HepG2 (cell line): ENCODE data around the gene UPK1A. TPM values are rescaled to one million over a fixed set of nuclear protein-coding genes. Genes with fewer than 3 reads are reported as not detected.

Experiments used
- EHMT2 ChIP-seq: fragments of 200-600 bp; sonication (generic); IDR thresholded peaks from 2 replicates; pipeline ENCODE4 v1.7.0; 2017; ENCODE audit warnings: antibody characterized with exemption, low read depth, low read length, borderline replicate concordance
- ETV5 ChIP-seq: IDR thresholded peaks from 2 replicates; pipeline ENCODE4 v1.6.1; 2018; ENCODE audit warnings: missing biosample characterization, missing genetic modification reagents, inconsistent platforms, borderline replicate concordance
- HCFC1 ChIP-seq: fragments of 150-350 bp; IDR thresholded peaks from 2 replicates; pipeline ENCODE4 v1.6.1; 2014; ENCODE audit warnings: low read depth, low read length
- HOXD1 ChIP-seq: sonication (generic); formaldehyde crosslinking; IDR thresholded peaks from 2 replicates; pipeline ENCODE4 v1.5.0; 2020; ENCODE audit warnings: missing genetic modification reagents
- IRF2 ChIP-seq: IDR thresholded peaks from 2 replicates; pipeline ENCODE4 v1.6.1; 2018; ENCODE audit warnings: missing genetic modification reagents, missing compliant biosample characterization
- NFYB ChIP-seq: sonication (generic); formaldehyde crosslinking; IDR thresholded peaks from 2 replicates; pipeline ENCODE4 v1.4.0; 2020; ENCODE audit warnings: missing genetic modification reagents
- NR2C2 ChIP-seq: sonication (generic); formaldehyde crosslinking; IDR thresholded peaks from 2 replicates; pipeline ENCODE4 v1.4.0; 2020; ENCODE audit warnings: missing genetic modification reagents, mild to moderate bottlenecking, moderate library complexity, borderline replicate concordance
- PAX8 ChIP-seq: sonication (generic); formaldehyde crosslinking; IDR thresholded peaks from 2 replicates; pipeline ENCODE4 v1.8.0; 2022; ENCODE audit warnings: mild to moderate bottlenecking, missing genetic modification reagents, borderline replicate concordance
- SAP130 ChIP-seq: IDR thresholded peaks from 2 replicates; pipeline ENCODE4 v1.6.1; 2016; ENCODE audit warnings: low read depth
- SKI ChIP-seq: fragments of 450-650 bp; IDR thresholded peaks from one replicate; pipeline ENCODE4 v1.6.1; 2018; ENCODE audit warnings: mild to moderate bottlenecking; ENCODE audit not compliant: partially characterized antibody
- SP1 ChIP-seq, 2 experiments: fragments of 450-650 bp in 1 of 2; sonication (generic) in 1 of 2; formaldehyde crosslinking in 1 of 2; IDR thresholded peaks; 2 replicates each; pipeline versions ENCODE4 v1.4.0 to v1.6.1; 2016 to 2020; ENCODE audit warnings: missing genetic modification reagents in 1 of 2
- YY1 ChIP-seq: IDR thresholded peaks from 2 replicates; pipeline ENCODE4 v1.6.1; 2011; ENCODE audit warnings: low read length, low read depth, moderate library complexity, mild to moderate bottlenecking; ENCODE audit not compliant: insufficient read depth, insufficient replicate concordance
- ZBTB42 ChIP-seq: sonication (generic); formaldehyde crosslinking; IDR thresholded peaks from 2 replicates; pipeline ENCODE4 v1.5.0; 2020; ENCODE audit warnings: mild to moderate bottlenecking, missing genetic modification reagents
- ZFY ChIP-seq: sonication (generic); formaldehyde crosslinking; IDR thresholded peaks from 2 replicates; pipeline ENCODE4 v1.4.0; 2020; ENCODE audit warnings: missing genetic modification reagents
- ZNF335 ChIP-seq: sonication (generic); formaldehyde crosslinking; IDR thresholded peaks from 2 replicates; pipeline ENCODE4 v1.4.0; 2020; ENCODE audit warnings: missing genetic modification reagents
- ZNF841 ChIP-seq: sonication (generic); formaldehyde crosslinking; IDR thresholded peaks from 2 replicates; pipeline ENCODE4 v1.8.1; 2023; ENCODE audit warnings: missing genetic modification reagents, borderline replicate concordance
- ZNF878 ChIP-seq: sonication (generic); formaldehyde crosslinking; IDR thresholded peaks from 2 replicates; pipeline ENCODE4 v1.8.1; 2023; ENCODE audit warnings: mild to moderate bottlenecking, missing genetic modification reagents, moderate library complexity
- polyA plus RNA-seq, 8 experiments: library from polyadenylated mRNA; depleted of rRNA in 3 of 8; stranded (reverse) in 7 of 8; unstranded in 1 of 8; fragments of >200 nt; fragmentation: Illumina TruSeq in 4 of 8; extraction: Trizol in 4 of 8; gene quantifications; 2 replicates each; pipeline versions ENCODE4 v1.2.1 to v1.2.3, GENCODE V29; 2011 to 2016; ENCODE audit warnings: low read depth in 4 of 8, missing spikeins in 1 of 8, mixed read lengths in 1 of 8; ENCODE audit not compliant: insufficient read depth in 1 of 8
- total RNA-seq, 5 experiments: library from RNA; depleted of rRNA; stranded (reverse); fragments of >200 nt; fragmentation: Illumina TruSeq; extraction: Trizol; gene quantifications; 2 replicates each; pipeline ENCODE4 v1.2.3, GENCODE V29; 2016; ENCODE audit warnings: low read depth in 1 of 5
- TF ChIP-seq, protein P1 (sequence below): sonication (generic); formaldehyde crosslinking; IDR thresholded peaks from 2 replicates; pipeline ENCODE4 v1.8.0; 2022; ENCODE audit warnings: low read depth, missing genetic modification reagents
- TF ChIP-seq, protein P2 (sequence below): IDR thresholded peaks from 2 replicates; pipeline ENCODE4 v1.6.1; 2016; ENCODE audit warnings: missing compliant biosample characterization, missing genetic modification reagents, borderline replicate concordance
- TF ChIP-seq, protein P3 (sequence below): conservative IDR thresholded peaks from 2 replicates; pipeline ENCODE4 v1.6.1; 2018; ENCODE audit warnings: missing genetic modification reagents
- TF ChIP-seq, protein P4 (sequence below): sonication (generic); formaldehyde crosslinking; IDR thresholded peaks from 2 replicates; pipeline ENCODE4 v1.9.0; 2021; ENCODE audit warnings: missing genetic modification reagents, borderline replicate concordance

UPK1A gene
- total and polyA plus RNA-seq, 2 of the 13 experiments (the other 11 are each of a cell fraction or from before 2014, with no cell fraction given) = 2.9 TPM; not detected in 1

DNA sequence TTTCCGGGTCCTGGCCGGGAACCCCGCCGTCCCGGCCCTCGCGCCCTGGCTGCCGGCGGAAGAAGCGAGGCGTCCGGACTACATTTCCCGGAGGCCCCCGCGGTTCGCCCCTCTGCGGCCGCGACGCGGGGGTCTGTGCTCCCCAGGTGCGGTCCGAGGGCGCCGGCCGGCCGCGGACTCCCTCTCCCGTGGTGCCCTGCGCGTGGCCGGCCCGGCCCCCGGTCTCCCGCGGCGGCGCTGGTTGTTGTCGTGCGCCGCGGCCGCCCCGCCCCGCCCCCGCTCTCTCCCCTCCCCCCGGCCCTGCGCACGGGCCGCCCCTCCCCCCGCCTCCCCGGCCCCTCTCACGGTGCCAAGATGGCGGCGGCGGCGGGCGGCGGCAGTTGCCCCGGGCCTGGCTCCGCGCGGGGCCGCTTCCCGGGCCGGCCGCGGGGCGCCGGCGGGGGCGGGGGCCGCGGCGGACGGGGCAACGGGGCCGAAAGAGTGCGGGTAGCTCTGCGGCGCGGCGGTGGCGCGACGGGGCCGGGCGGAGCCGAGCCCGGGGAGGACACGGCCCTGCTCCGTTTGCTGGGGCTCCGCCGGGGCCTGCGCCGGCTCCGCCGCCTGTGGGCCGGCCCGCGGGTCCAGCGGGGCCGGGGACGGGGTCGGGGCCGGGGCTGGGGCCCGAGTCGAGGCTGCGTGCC, 51.5 kb downstream of the UPK1A start, which contains the start of gene KMT2B (continued):
- TF ChIP-seq, protein P1, sequence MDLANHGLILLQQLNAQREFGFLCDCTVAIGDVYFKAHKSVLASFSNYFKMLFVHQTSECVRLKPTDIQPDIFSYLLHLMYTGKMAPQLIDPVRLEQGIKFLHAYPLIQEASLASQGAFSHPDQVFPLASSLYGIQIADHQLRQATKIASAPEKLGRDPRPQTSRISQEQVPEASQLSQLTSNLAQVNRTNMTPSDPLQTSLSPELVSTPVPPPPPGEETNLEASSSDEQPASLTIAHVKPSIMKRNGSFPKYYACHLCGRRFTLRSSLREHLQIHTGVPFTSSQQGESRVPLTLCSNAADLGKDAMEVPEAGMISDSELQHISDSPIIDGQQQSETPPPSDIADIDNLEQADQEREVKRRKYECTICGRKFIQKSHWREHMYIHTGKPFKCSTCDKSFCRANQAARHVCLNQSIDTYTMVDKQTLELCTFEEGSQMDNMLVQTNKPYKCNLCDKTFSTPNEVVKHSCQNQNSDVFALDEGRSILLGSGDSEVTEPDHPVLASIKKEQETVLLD (CRISPR knock-in tag) = peak; percentile 92
- TF ChIP-seq HOXD1 (CRISPR knock-in tag) (0 out of 2 replicates have a peak, but pooled peaks have one; percentile 13), ZNF335 (no peak), ZNF878 (CRISPR knock-in tag) (no peak), YY1 (peak; percentile 69), EHMT2 (no peak), SAP130 (CRISPR knock-in tag) (peak; percentile 28; the same call in 1 of the 2 replicates), SP1 (IDR thresholded peaks at IDR 0.05) (no peak), SP1 (CRISPR knock-in tag; IDR thresholded peaks at IDR 0.05) (peak; percentile 23; the same call in 1 of the 2 replicates), NR2C2 (CRISPR knock-in tag) (peak; percentile 77; the same call in 1 of the 2 replicates), IRF2 (CRISPR knock-in tag) (0 out of 2 replicates have a peak, but pooled peaks have one; percentile 1), ZNF841 (CRISPR knock-in tag) (no peak), ZBTB42 (CRISPR knock-in tag) (no peak), PAX8 (CRISPR knock-in tag) (no peak), NFYB (CRISPR knock-in tag) (0 out of 2 replicates have a peak, but pooled peaks have one; percentile 9), SKI (peak; percentile 9), ETV5 (CRISPR knock-in tag) (peak; percentile 67), HCFC1 (peak; percentile 72), ZFY (CRISPR knock-in tag) (peak; percentile 12)
- TF ChIP-seq, protein P2, sequence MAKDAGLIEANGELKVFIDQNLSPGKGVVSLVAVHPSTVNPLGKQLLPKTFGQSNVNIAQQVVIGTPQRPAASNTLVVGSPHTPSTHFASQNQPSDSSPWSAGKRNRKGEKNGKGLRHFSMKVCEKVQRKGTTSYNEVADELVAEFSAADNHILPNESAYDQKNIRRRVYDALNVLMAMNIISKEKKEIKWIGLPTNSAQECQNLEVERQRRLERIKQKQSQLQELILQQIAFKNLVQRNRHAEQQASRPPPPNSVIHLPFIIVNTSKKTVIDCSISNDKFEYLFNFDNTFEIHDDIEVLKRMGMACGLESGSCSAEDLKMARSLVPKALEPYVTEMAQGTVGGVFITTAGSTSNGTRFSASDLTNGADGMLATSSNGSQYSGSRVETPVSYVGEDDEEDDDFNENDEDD (CRISPR knock-in tag) = peak; percentile 50; the same call in 1 of the 2 replicates
- TF ChIP-seq, protein P3, sequence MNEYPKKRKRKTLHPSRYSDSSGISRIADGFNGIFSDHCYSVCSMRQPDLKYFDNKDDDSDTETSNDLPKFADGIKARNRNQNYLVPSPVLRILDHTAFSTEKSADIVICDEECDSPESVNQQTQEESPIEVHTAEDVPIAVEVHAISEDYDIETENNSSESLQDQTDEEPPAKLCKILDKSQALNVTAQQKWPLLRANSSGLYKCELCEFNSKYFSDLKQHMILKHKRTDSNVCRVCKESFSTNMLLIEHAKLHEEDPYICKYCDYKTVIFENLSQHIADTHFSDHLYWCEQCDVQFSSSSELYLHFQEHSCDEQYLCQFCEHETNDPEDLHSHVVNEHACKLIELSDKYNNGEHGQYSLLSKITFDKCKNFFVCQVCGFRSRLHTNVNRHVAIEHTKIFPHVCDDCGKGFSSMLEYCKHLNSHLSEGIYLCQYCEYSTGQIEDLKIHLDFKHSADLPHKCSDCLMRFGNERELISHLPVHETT (CRISPR knock-in tag) = peak; percentile 96
- TF ChIP-seq, protein P4, sequence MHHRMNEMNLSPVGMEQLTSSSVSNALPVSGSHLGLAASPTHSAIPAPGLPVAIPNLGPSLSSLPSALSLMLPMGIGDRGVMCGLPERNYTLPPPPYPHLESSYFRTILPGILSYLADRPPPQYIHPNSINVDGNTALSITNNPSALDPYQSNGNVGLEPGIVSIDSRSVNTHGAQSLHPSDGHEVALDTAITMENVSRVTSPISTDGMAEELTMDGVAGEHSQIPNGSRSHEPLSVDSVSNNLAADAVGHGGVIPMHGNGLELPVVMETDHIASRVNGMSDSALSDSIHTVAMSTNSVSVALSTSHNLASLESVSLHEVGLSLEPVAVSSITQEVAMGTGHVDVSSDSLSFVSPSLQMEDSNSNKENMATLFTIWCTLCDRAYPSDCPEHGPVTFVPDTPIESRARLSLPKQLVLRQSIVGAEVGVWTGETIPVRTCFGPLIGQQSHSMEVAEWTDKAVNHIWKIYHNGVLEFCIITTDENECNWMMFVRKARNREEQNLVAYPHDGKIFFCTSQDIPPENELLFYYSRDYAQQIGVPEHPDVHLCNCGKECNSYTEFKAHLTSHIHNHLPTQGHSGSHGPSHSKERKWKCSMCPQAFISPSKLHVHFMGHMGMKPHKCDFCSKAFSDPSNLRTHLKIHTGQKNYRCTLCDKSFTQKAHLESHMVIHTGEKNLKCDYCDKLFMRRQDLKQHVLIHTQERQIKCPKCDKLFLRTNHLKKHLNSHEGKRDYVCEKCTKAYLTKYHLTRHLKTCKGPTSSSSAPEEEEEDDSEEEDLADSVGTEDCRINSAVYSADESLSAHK = no peak
